ENCODE measurements around the gene HIBCH.
A peak's percentile ranks its signal among the peaks of the same experiment; 100 is the strongest.

HIBCH gene

GRCh38 chr2:190184460-190184859, 135.2 kb downstream of the HIBCH start:
- H3K9me3 Mint-ChIP-seq, result no peaks in the 10 kb centered on the region
- H3K36me3 Mint-ChIP-seq (ENCODE audit: low read depth), result no peaks in the 10 kb centered on the region
- no peak overlapping the region for H3K27ac Mint-ChIP-seq
- H3K27me3 Mint-ChIP-seq (ENCODE audit: low read depth), result peaks cover 37% of the 10 kb centered on the region
- no peak overlapping the region for H3K4me3 Mint-ChIP-seq
- peaks cover 10% of the 10 kb centered on the region for H3K4me1 Mint-ChIP-seq (ENCODE audit: low read depth)

- H3K4me1 Mint-ChIP-seq (ENCODE audit: low read depth), result peaks cover 10% of the 10 kb centered on the region
- no peaks in the 10 kb centered on the region for H3K36me3 Mint-ChIP-seq (ENCODE audit: low read depth)
- no peak overlapping the region for H3K27ac Mint-ChIP-seq
- no peak overlapping the region for H3K4me3 Mint-ChIP-seq
- peaks cover 38% of the 10 kb centered on the region for H3K27me3 Mint-ChIP-seq (ENCODE audit: low read depth)
- H3K9me3 Mint-ChIP-seq, result no peaks in the 10 kb centered on the region
Measured at GRCh38 chr2:190183539-190183938, 136.1 kb downstream of the HIBCH start.

- no peak overlapping the region for H3K4me3 Mint-ChIP-seq
- no peaks in the 10 kb centered on the region for H3K36me3 Mint-ChIP-seq (ENCODE audit: low read depth)
- H3K27me3 Mint-ChIP-seq (ENCODE audit: low read depth), result peaks cover 38% of the 10 kb centered on the region
- no peak overlapping the region for H3K27ac Mint-ChIP-seq
- no peaks in the 10 kb centered on the region for H3K9me3 Mint-ChIP-seq
- peaks cover 10% of the 10 kb centered on the region for H3K4me1 Mint-ChIP-seq (ENCODE audit: low read depth)
Measured at GRCh38 chr2:190182071-190182524, 137.5 kb downstream of the HIBCH start.

GRCh38 chr2:190181123-190181669, 138.4 kb downstream of the HIBCH start:
- Mint-ChIP-seq H3K9me3 (no peaks in the 10 kb centered on the region), H3K36me3 (ENCODE audit: low read depth) (no peaks in the 10 kb centered on the region), H3K27ac (no peak overlapping the region), H3K4me3 (peak overlapping the region; percentile 18), H3K4me1 (ENCODE audit: low read depth) (peaks cover 10% of the 10 kb centered on the region), H3K27me3 (ENCODE audit: low read depth) (peaks cover 38% of the 10 kb centered on the region)

GRCh38 chr2:190180313-190181122, 139.1 kb downstream of the HIBCH start:
- Mint-ChIP-seq H3K36me3 (ENCODE audit: low read depth) (no peaks in the 10 kb centered on the region), H3K27ac (no peak overlapping the region), H3K27me3 (ENCODE audit: low read depth) (peaks cover 38% of the 10 kb centered on the region), H3K9me3 (no peaks in the 10 kb centered on the region), H3K4me1 (ENCODE audit: low read depth) (peaks cover 10% of the 10 kb centered on the region), H3K4me3 (no peak overlapping the region)

- H3K27me3 Mint-ChIP-seq (ENCODE audit: low read depth), result peaks cover 38% of the 10 kb centered on the region
- H3K27ac Mint-ChIP-seq, result no peak overlapping the region
- H3K9me3 Mint-ChIP-seq, result no peaks in the 10 kb centered on the region
- no peaks in the 10 kb centered on the region for H3K36me3 Mint-ChIP-seq (ENCODE audit: low read depth)
- H3K4me3 Mint-ChIP-seq, result peak overlapping the region; percentile 68
- H3K4me1 Mint-ChIP-seq (ENCODE audit: low read depth), result peaks cover 10% of the 10 kb centered on the region
Measured at GRCh38 chr2:190179754-190180312, 139.8 kb downstream of the HIBCH start.

- Mint-ChIP-seq H3K4me1 (ENCODE audit: low read depth) (peaks cover 10% of the 10 kb centered on the region), H3K36me3 (ENCODE audit: low read depth) (no peaks in the 10 kb centered on the region), H3K27me3 (ENCODE audit: low read depth) (peaks cover 25% of the 10 kb centered on the region), H3K4me3 (no peak overlapping the region), H3K27ac (no peak overlapping the region), H3K9me3 (peaks cover 8% of the 10 kb centered on the region)
Measured at GRCh38 chr2:190178066-190178722, 141.4 kb downstream of the HIBCH start.

GRCh38 chr2:190177249-190178040, 142.2 kb downstream of the HIBCH start:
- no peaks in the 10 kb centered on the region for H3K36me3 Mint-ChIP-seq (ENCODE audit: low read depth)
- peaks cover 19% of the 10 kb centered on the region for H3K27me3 Mint-ChIP-seq (ENCODE audit: low read depth)
- no peak overlapping the region for H3K4me3 Mint-ChIP-seq
- no peak overlapping the region for H3K27ac Mint-ChIP-seq
- H3K4me1 Mint-ChIP-seq (ENCODE audit: low read depth), result peaks cover 10% of the 10 kb centered on the region
- H3K9me3 Mint-ChIP-seq, result peaks cover 8% of the 10 kb centered on the region

- Mint-ChIP-seq H3K27ac (no peak overlapping the region), H3K27me3 (ENCODE audit: low read depth) (no peaks in the 10 kb centered on the region), H3K4me3 (no peak overlapping the region), H3K36me3 (ENCODE audit: low read depth) (no peaks in the 10 kb centered on the region), H3K4me1 (ENCODE audit: low read depth) (no peaks in the 10 kb centered on the region), H3K9me3 (peaks cover 15% of the 10 kb centered on the region)
Measured at GRCh38 chr2:190173392-190173791, 146.2 kb downstream of the HIBCH start.

- H3K4me1 Mint-ChIP-seq (ENCODE audit: low read depth), result no peaks in the 10 kb centered on the region
- no peaks in the 10 kb centered on the region for H3K27me3 Mint-ChIP-seq (ENCODE audit: low read depth)
- no peak overlapping the region for H3K4me3 Mint-ChIP-seq
- H3K27ac Mint-ChIP-seq, result no peak overlapping the region
- H3K9me3 Mint-ChIP-seq, result peaks cover 18% of the 10 kb centered on the region
- no peaks in the 10 kb centered on the region for H3K36me3 Mint-ChIP-seq (ENCODE audit: low read depth)
Measured at GRCh38 chr2:190170673-190171072, 149.0 kb downstream of the HIBCH start.

- no peaks in the 10 kb centered on the region for H3K27me3 Mint-ChIP-seq (ENCODE audit: low read depth)
- H3K9me3 Mint-ChIP-seq, result peaks cover 23% of the 10 kb centered on the region
- H3K27ac Mint-ChIP-seq, result no peak overlapping the region
- H3K4me1 Mint-ChIP-seq (ENCODE audit: low read depth), result no peaks in the 10 kb centered on the region
- H3K36me3 Mint-ChIP-seq (ENCODE audit: low read depth), result no peaks in the 10 kb centered on the region
- no peak overlapping the region for H3K4me3 Mint-ChIP-seq
Measured at GRCh38 chr2:190169221-190170072, 150.2 kb downstream of the HIBCH start.

- H3K27ac Mint-ChIP-seq, result no peak overlapping the region
- no peak overlapping the region for H3K4me3 Mint-ChIP-seq
- no peaks in the 10 kb centered on the region for H3K36me3 Mint-ChIP-seq (ENCODE audit: low read depth)
- peaks cover 15% of the 10 kb centered on the region for H3K9me3 Mint-ChIP-seq
- H3K27me3 Mint-ChIP-seq (ENCODE audit: low read depth), result no peaks in the 10 kb centered on the region
- H3K4me1 Mint-ChIP-seq (ENCODE audit: low read depth), result no peaks in the 10 kb centered on the region
Measured at GRCh38 chr2:190167702-190168101, 151.9 kb downstream of the HIBCH start.

GRCh38 chr2:190165491-190165890, 154.1 kb downstream of the HIBCH start:
- Mint-ChIP-seq H3K27ac (no peak overlapping the region), H3K27me3 (ENCODE audit: low read depth) (no peaks in the 10 kb centered on the region), H3K4me1 (ENCODE audit: low read depth) (no peaks in the 10 kb centered on the region), H3K9me3 (peaks cover 15% of the 10 kb centered on the region), H3K4me3 (no peak overlapping the region), H3K36me3 (ENCODE audit: low read depth) (no peaks in the 10 kb centered on the region)

Measured in T-helper 1 cell treated with Interleukin-12 subunit alpha and Interleukin-12 subunit beta and Interleukin-4 antibody, amounts not matched to agents 30 μg/mL and 1 μg/mL, for 36 hours (primary cell).